Measurements from ENCODE around the gene CAMK2A. TPM values are rescaled to one million over a fixed set of nuclear protein-coding genes. Genes with fewer than 3 reads are reported as not detected.
A peak's percentile ranks its signal among the peaks of the same experiment; 100 is the strongest.

Gene CAMK2A
- polyA plus RNA-seq, 1 donor = 1.1 TPM

DNA sequence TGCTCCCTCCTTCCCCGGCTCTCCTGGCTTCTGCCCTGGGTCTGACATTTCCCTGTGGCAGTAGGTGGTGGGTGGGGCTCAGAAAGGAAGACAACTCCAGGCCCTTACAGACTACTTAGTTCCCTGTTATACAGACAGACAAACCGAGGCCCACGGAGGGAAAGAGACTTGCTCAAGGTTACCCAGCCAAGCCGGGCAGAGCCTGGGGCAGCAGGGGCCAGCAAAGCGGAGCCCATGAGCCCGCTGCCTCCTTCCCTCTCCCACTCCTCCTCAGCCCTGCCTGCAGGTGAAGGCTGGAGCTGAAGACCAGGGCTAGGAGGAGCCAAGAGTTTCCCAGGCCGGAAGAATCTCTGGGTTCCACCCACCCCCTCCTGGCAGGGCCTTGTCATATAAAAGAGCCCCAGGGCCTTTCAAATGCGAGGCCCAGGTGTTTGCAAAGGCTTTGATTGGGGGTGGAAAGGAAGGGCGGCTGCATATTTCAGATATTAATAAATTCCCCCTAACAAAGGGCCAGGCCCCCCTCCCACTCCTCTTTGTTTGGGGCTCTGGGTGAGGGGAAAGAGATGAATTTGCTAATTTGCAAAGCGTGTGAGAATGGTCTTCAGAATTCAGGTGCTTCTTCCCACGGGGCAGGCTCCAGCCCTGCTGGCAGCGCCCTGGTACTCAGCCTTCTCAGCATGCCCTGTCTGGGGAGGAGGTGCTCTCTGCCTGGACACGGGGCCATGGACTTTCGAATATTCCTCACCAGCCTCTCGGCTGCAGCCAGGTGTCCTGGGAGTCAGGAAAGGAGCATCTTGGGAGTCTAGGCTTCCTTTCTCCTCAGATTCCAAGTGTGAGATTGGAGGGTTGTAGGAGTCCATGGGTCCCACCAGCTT, 78.2 kb downstream of the CAMK2A start:
- WGBS (ENCODE audit: insufficient coverage, low lambda C conversion rate) = no CpG with 5 or more reads among the region's 15 CpGs
- Histone ChIP-seq H3K36me3 (ENCODE audit: control insufficient read depth, insufficient read depth, low read length) (peaks cover 3% of the 10 kb centered on the region), H3K9me3 (ENCODE audit: control insufficient read depth, low read depth, low read length) (no peaks in the 10 kb centered on the region), H3K4me1 (ENCODE audit: control insufficient read depth, insufficient read depth, low read length) (peaks cover 50% of the 10 kb centered on the region), H3K27ac (ENCODE audit: low read length) (peak overlapping the region; percentile 62), H3K4me3 (ENCODE audit: low read length) (no peak overlapping the region), H3K27me3 (ENCODE audit: control insufficient read depth, insufficient read depth, low read length) (no peaks in the 10 kb centered on the region)
- peak in 1 of 2 donors; percentile 82 for DNase-seq

DNA sequence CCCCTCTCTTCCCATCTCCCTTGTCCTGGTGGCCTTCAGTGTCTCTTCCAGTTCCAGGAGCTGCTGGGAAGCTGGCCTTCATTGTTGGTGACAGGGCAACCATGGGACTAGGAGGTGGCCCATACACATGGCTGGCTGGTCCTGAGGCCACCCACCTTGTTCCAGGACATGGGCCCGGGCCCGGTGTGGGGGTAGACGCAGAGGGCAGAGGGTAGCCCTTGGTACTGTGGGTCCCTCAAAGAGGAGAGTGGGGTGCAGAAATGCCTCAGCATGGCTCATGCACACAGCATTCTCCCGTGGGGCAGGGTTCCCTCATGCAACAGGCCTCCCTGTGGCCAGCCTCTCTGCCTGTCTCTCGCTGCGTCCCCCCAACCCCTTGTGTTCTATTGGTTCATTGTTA, 78.9 kb downstream of the CAMK2A start:
- Histone ChIP-seq H3K36me3 (ENCODE audit: control insufficient read depth, insufficient read depth, low read length) (peaks cover 5% of the 10 kb centered on the region), H3K27ac (ENCODE audit: low read length) (peak overlapping the region; percentile 62), H3K4me1 (ENCODE audit: control insufficient read depth, insufficient read depth, low read length) (peaks cover 42% of the 10 kb centered on the region), H3K27me3 (ENCODE audit: control insufficient read depth, insufficient read depth, low read length) (no peaks in the 10 kb centered on the region), H3K9me3 (ENCODE audit: control insufficient read depth, low read depth, low read length) (no peaks in the 10 kb centered on the region), H3K4me3 (ENCODE audit: low read length) (no peak overlapping the region)
- peak in 1 of 2 donors; percentile 26 for DNase-seq
- no CpG with 5 or more reads among the region's 6 CpGs for WGBS (ENCODE audit: insufficient coverage, low lambda C conversion rate)

DNA sequence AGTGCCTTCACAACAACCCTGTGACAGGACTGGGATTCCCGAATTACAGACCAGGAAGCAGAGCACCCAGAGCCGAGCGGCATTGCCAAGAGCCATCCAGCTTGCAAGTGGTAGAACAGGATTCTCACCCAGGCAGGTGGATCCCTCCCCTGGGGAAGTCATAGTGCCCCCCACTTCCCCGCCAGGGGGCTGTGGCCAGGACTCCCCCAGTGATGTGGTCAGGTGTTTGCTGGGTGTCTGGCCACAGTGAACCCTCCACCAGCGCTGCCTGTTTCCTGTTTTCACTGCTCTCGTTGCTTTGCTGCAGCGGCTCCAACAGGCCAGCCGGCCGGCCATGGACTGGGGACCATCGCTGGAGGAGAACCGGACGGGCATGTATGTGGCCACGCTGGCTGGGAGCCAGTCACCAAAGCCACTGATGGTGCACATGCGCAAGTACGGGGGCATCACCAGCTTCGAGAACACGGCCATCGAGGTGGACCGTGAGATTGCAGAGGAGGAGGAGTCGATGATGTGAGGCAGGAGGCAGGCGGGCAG, 80.4 kb downstream of the CAMK2A start:
- Histone ChIP-seq H3K36me3 (ENCODE audit: control insufficient read depth, insufficient read depth, low read length) (peaks cover 8% of the 10 kb centered on the region), H3K9me3 (ENCODE audit: control insufficient read depth, low read depth, low read length) (no peaks in the 10 kb centered on the region), H3K4me1 (ENCODE audit: control insufficient read depth, insufficient read depth, low read length) (peaks cover 35% of the 10 kb centered on the region), H3K27ac (ENCODE audit: low read length) (no peak overlapping the region), H3K27me3 (ENCODE audit: control insufficient read depth, insufficient read depth, low read length) (no peaks in the 10 kb centered on the region), H3K4me3 (ENCODE audit: low read length) (no peak overlapping the region)
- WGBS (ENCODE audit: insufficient coverage, low lambda C conversion rate) = no CpG with 5 or more reads among the region's 21 CpGs
- DNase-seq = no peak

DNA sequence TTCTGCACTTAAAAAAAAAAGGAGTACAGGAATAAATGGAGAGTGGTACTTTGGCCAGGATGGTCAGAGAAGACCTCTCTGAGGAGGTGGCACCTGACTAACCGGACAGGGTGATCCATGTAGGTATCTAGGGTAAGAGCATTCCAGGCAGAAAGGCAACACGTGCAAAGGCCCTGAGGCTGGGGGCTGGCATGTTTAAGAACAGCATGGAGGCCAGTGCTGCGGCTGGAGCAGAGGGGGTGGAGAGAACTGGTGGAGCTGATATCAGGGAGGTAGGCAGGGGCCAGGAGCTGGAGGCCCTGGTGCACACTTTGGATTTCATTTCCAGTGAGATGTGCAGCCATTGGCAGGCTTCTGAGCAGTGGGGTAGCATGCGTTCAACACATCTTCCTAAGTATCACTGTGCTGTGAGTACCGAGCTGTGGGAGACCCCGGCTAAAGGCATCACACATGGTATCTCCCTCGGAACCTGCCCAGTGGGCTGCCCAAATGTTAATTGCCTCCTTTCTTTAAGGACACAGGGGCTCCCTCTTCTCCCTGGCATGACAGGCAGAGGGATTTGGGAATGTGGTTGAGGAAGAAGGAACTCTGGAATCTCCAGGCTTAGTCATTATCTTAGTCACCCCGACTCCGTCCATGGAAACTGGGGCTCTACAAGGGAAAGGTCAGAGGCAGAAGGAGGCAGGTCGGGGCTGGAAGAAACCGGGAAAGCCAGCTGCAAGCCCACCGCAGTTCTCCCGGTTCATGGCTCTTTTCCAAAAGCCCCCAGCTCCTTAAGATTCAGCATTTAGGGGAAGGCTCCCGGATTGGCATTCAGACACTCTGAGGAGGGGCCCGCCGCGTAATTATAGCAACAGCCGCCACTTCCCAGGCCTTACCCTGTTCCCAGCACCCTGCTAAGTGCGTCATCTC, 81.1 kb downstream of the CAMK2A start:
- peaks cover 35% of the 10 kb centered on the region for H3K4me1 ChIP-seq (ENCODE audit: control insufficient read depth, insufficient read depth, low read length)
- H3K27ac ChIP-seq (ENCODE audit: low read length) = no peak overlapping the region
- no peak for DNase-seq
- H3K4me3 ChIP-seq (ENCODE audit: low read length) = no peak overlapping the region
- H3K27me3 ChIP-seq (ENCODE audit: control insufficient read depth, insufficient read depth, low read length) = no peaks in the 10 kb centered on the region
- H3K36me3 ChIP-seq (ENCODE audit: control insufficient read depth, insufficient read depth, low read length) = peaks cover 8% of the 10 kb centered on the region
- no peaks in the 10 kb centered on the region for H3K9me3 ChIP-seq (ENCODE audit: control insufficient read depth, low read depth, low read length)
- no CpG with 5 or more reads among the region's 19 CpGs for WGBS (ENCODE audit: insufficient coverage, low lambda C conversion rate)

DNA sequence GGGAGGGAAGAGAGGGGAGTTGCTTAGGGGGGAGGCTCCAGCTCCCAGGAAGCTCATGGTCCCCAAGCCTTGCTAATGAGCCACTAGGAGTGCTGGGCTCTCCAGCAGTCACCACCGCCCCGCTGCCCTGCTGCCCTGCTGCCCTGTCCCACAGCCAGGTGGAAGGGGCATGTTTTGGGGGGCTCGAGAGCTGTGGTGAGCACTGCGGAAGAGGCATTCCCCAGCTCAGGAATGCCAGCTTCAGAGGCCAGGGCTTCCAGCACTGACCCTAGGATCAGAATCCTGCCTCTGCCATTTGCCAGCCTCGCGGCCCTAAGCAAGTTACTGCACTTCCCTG, 82.8 kb downstream of the CAMK2A start:
- WGBS (ENCODE audit: insufficient coverage, low lambda C conversion rate) = 60% methylated on average over 1 of the region's 6 CpGs
- Histone ChIP-seq H3K27me3 (ENCODE audit: control insufficient read depth, insufficient read depth, low read length) (no peaks in the 10 kb centered on the region), H3K4me1 (ENCODE audit: control insufficient read depth, insufficient read depth, low read length) (peaks cover 31% of the 10 kb centered on the region), H3K27ac (ENCODE audit: low read length) (no peak overlapping the region), H3K36me3 (ENCODE audit: control insufficient read depth, insufficient read depth, low read length) (peaks cover 11% of the 10 kb centered on the region), H3K4me3 (ENCODE audit: low read length) (no peak overlapping the region), H3K9me3 (ENCODE audit: control insufficient read depth, low read depth, low read length) (no peaks in the 10 kb centered on the region)
- no peak for DNase-seq

DNA sequence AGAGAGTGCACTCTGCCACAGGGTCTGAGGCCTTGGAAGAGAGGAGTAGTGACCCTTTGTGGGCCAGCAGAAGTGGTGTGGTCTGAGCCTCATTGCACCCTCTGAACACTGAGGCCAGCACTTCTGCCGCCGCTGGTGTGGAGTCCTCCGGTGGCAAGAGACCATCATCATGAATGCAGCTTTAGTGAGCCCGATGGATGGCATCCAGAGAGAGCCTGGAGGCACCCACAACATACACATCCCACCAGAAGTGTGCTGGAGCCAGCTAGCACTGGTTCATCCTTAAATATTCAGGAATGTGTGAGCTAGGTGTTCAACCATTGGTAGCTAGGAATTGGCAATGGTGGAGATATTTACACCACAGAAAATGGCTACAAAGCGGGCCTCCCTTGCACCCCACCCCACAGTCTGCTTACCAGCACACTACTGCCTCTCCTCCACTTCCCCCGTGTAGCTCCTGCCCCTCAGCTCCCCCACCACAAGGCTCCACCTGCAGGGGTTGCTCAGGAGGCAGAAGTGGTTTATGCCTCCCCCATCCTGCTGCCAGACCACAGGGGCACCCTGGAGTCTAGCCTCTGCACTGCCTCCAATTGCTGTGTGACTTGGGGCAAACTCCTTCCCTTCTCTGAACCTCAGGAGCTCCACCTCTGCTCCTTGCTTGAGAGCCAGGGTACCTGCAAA, 83.3 kb downstream of the CAMK2A start:
- no peak for DNase-seq
- no peak overlapping the region for H3K27ac ChIP-seq (ENCODE audit: low read length)
- H3K9me3 ChIP-seq (ENCODE audit: control insufficient read depth, low read depth, low read length) = no peaks in the 10 kb centered on the region
- no peak overlapping the region for H3K4me3 ChIP-seq (ENCODE audit: low read length)
- peaks cover 26% of the 10 kb centered on the region for H3K4me1 ChIP-seq (ENCODE audit: control insufficient read depth, insufficient read depth, low read length)
- WGBS (ENCODE audit: insufficient coverage, low lambda C conversion rate) = no CpG with 5 or more reads among the region's 6 CpGs
- no peaks in the 10 kb centered on the region for H3K27me3 ChIP-seq (ENCODE audit: control insufficient read depth, insufficient read depth, low read length)
- peaks cover 11% of the 10 kb centered on the region for H3K36me3 ChIP-seq (ENCODE audit: control insufficient read depth, insufficient read depth, low read length)

DNA sequence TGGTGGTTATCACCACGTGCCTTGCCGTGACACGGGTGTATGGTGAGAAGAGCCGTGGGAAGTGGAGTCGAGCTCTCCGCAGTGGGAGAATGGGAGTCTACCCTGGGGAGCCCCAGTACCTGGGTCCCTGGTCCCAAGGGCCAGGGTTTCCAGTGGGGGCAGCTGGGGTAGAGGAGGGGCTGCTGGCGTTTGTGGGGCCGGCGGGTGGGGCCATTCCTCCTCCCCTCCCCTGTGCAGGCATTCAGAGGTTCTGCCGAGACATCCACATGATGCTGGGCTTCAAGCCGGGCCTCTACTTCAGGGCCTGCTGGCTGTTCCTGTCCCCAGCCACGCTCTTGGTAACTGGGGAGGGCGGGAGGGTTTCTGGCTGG, 85.0 kb downstream of the CAMK2A start:
- no peak for DNase-seq
- no peaks in the 10 kb centered on the region for H3K9me3 ChIP-seq (ENCODE audit: control insufficient read depth, low read depth, low read length)
- H3K27me3 ChIP-seq (ENCODE audit: control insufficient read depth, insufficient read depth, low read length) = no peaks in the 10 kb centered on the region
- H3K36me3 ChIP-seq (ENCODE audit: control insufficient read depth, insufficient read depth, low read length) = peaks cover 11% of the 10 kb centered on the region
- peaks cover 10% of the 10 kb centered on the region for H3K4me1 ChIP-seq (ENCODE audit: control insufficient read depth, insufficient read depth, low read length)
- H3K27ac ChIP-seq (ENCODE audit: low read length) = no peak overlapping the region
- H3K4me3 ChIP-seq (ENCODE audit: low read length) = no peak overlapping the region
- no CpG with 5 or more reads among the region's 13 CpGs for WGBS (ENCODE audit: insufficient coverage, low lambda C conversion rate)

DNA sequence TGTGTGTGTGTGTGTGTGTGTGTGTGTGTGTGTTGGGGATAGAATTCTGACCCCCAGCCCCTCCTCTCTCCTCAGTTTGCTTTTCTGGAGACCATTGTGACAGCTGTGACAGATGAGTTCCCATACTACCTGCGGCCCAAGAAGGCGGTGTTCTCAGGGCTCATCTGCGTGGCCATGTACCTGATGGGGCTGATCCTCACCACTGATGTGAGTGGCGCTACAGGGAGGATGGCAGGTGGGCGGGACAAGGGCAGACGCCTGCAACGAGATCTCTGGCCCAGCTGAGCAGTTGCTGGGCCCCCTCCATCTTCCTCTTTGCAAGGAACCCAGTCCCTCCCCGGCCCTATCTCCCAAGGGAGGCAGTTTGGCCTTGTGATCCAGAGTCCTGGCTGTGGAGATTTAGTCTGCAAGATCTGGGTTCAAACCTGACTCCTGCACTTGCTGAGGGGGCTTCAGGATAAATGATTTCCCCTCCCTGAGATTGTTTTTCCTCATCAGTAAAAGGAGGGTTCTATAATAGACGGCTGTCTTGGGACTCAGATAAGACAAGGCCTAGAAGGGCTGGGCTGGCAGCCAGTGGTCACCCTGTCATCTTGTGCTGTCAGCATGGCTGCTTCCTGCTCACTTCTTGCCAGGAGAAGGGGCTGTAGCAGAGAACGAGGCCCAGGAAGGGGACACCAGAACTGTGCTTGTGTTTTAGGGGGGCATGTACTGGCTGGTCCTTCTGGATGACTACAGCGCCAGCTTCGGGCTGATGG, 85.6 kb downstream of the CAMK2A start:
- no peaks in the 10 kb centered on the region for H3K9me3 ChIP-seq (ENCODE audit: control insufficient read depth, low read depth, low read length)
- no peak overlapping the region for H3K27ac ChIP-seq (ENCODE audit: low read length)
- H3K27me3 ChIP-seq (ENCODE audit: control insufficient read depth, insufficient read depth, low read length) = no peaks in the 10 kb centered on the region
- WGBS (ENCODE audit: insufficient coverage, low lambda C conversion rate) = no CpG with 5 or more reads among the region's 12 CpGs
- H3K36me3 ChIP-seq (ENCODE audit: control insufficient read depth, insufficient read depth, low read length) = peaks cover 14% of the 10 kb centered on the region
- H3K4me1 ChIP-seq (ENCODE audit: control insufficient read depth, insufficient read depth, low read length) = peaks cover 6% of the 10 kb centered on the region
- no peak for DNase-seq
- no peak overlapping the region for H3K4me3 ChIP-seq (ENCODE audit: low read length)

DNA sequence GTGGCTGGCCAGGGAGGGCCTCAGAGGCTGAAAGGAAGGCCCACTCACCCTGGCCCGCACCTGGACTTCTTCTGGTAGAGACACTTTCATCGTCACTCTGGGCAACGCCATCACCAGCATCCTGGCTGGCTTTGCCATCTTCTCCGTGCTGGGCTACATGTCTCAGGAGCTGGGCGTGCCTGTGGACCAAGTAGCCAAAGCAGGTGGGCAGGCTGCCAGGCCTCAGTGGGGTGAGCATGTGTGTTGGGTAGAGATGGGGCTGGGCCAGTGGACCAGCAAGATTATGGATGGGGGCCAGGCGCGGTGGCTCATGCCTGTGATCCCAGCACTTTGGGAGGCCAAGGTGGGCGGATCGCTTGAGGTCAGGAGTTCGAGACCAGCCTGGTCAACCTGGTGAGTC, 87.1 kb downstream of the CAMK2A start:
- Histone ChIP-seq H3K27ac (ENCODE audit: low read length) (no peak overlapping the region), H3K4me1 (ENCODE audit: control insufficient read depth, insufficient read depth, low read length) (no peaks in the 10 kb centered on the region), H3K4me3 (ENCODE audit: low read length) (no peak overlapping the region), H3K36me3 (ENCODE audit: control insufficient read depth, insufficient read depth, low read length) (peaks cover 18% of the 10 kb centered on the region), H3K27me3 (ENCODE audit: control insufficient read depth, insufficient read depth, low read length) (no peaks in the 10 kb centered on the region), H3K9me3 (ENCODE audit: control insufficient read depth, low read depth, low read length) (no peaks in the 10 kb centered on the region)
- no CpG with 5 or more reads among the region's 10 CpGs for WGBS (ENCODE audit: insufficient coverage, low lambda C conversion rate)
- no peak for DNase-seq

All from large intestine (tissue), 3 donors.